Measurements from ENCODE around the gene LRRC2.

The LRRC2 gene

GRCh38 chr3:46498916-46499519 is 67.1 kb downstream of the LRRC2 start:
- Histone ChIP-seq H3K9me2 (replicated peaks; ENCODE audit: insufficient read depth, low read length) (no peaks in the 10 kb centered on the region), H3F3A (ENCODE audit: insufficient read depth, low read length) (no peaks in the 10 kb centered on the region), H3K27me3 (replicated peaks; ENCODE audit: insufficient read depth, low read length) (no peaks in the 10 kb centered on the region), H3K4me3 (ENCODE audit: low read length) (no peak overlapping the region), H4K20me1 (ENCODE audit: insufficient read depth, low read length) (no peaks in the 10 kb centered on the region), H3K27ac (ENCODE audit: low read length) (no peak overlapping the region), H3K9me3 (replicated peaks; ENCODE audit: insufficient read depth, low read length) (no peaks in the 10 kb centered on the region), H3K4me2 (ENCODE audit: low read depth, low read length) (no peak overlapping the region), H3K9ac (ENCODE audit: low read length) (no peak overlapping the region), H3K36me3 (replicated peaks; ENCODE audit: insufficient read depth, low read length) (no peaks in the 10 kb centered on the region), H3K79me2 (ENCODE audit: low read length) (no peaks in the 10 kb centered on the region), H3K4me1 (ENCODE audit: low read length) (peaks cover 20% of the 10 kb centered on the region), H2AFZ (ENCODE audit: low read length) (no peak overlapping the region)
- TF ChIP-seq, protein P1, sequence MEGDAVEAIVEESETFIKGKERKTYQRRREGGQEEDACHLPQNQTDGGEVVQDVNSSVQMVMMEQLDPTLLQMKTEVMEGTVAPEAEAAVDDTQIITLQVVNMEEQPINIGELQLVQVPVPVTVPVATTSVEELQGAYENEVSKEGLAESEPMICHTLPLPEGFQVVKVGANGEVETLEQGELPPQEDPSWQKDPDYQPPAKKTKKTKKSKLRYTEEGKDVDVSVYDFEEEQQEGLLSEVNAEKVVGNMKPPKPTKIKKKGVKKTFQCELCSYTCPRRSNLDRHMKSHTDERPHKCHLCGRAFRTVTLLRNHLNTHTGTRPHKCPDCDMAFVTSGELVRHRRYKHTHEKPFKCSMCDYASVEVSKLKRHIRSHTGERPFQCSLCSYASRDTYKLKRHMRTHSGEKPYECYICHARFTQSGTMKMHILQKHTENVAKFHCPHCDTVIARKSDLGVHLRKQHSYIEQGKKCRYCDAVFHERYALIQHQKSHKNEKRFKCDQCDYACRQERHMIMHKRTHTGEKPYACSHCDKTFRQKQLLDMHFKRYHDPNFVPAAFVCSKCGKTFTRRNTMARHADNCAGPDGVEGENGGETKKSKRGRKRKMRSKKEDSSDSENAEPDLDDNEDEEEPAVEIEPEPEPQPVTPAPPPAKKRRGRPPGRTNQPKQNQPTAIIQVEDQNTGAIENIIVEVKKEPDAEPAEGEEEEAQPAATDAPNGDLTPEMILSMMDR (IDR thresholded peaks at IDR 0.05; ENCODE audit: low read length): no peak
- TF ChIP-seq EZH2phosphoT487 (IDR thresholded peaks at IDR 0.05; ENCODE audit: low read length) (no peak), EZH2 (optimal IDR thresholded peaks at IDR 0.05; ENCODE audit: low read depth, low read length) (no peak)
- no peak for DNase-seq

GRCh38 chr3:46497556-46498265 is 68.4 kb downstream of the LRRC2 start, which contains the start of gene RTP3:
TSS of gene RTP3 (plus strand) at chr3:46497976. CDS start at chr3:46498063, 87 bp downstream.
- no peak for DNase-seq
- Histone ChIP-seq H3F3A (ENCODE audit: insufficient read depth, low read length) (no peaks in the 10 kb centered on the region), H2AFZ (ENCODE audit: low read length) (peak within 1 kb of the TSS; percentile 44; the same call in 1 of the 2 replicates), H3K36me3 (replicated peaks; ENCODE audit: insufficient read depth, low read length) (no peaks in the 10 kb centered on the region), H3K79me2 (ENCODE audit: low read length) (no peaks in the 10 kb centered on the region), H3K9me3 (replicated peaks; ENCODE audit: insufficient read depth, low read length) (no peaks in the 10 kb centered on the region), H3K9me2 (replicated peaks; ENCODE audit: insufficient read depth, low read length) (no peaks in the 10 kb centered on the region), H3K4me3 (ENCODE audit: low read length) (no peak within 1 kb of the TSS), H3K4me2 (ENCODE audit: low read depth, low read length) (no peak within 1 kb of the TSS), H3K9ac (ENCODE audit: low read length) (no peak within 1 kb of the TSS), H3K27me3 (replicated peaks; ENCODE audit: insufficient read depth, low read length) (no peaks in the 10 kb centered on the region), H3K27ac (ENCODE audit: low read length) (no peak within 1 kb of the TSS), H3K4me1 (ENCODE audit: low read length) (peaks cover 28% of the 10 kb centered on the region), H4K20me1 (ENCODE audit: insufficient read depth, low read length) (no peaks in the 10 kb centered on the region)
- TF ChIP-seq EZH2phosphoT487 (IDR thresholded peaks at IDR 0.05; ENCODE audit: low read length) (no peak), EZH2 (optimal IDR thresholded peaks at IDR 0.05; ENCODE audit: low read depth, low read length) (no peak)
- TF ChIP-seq, protein P1 (IDR thresholded peaks at IDR 0.05; ENCODE audit: low read length): no peak

DNA sequence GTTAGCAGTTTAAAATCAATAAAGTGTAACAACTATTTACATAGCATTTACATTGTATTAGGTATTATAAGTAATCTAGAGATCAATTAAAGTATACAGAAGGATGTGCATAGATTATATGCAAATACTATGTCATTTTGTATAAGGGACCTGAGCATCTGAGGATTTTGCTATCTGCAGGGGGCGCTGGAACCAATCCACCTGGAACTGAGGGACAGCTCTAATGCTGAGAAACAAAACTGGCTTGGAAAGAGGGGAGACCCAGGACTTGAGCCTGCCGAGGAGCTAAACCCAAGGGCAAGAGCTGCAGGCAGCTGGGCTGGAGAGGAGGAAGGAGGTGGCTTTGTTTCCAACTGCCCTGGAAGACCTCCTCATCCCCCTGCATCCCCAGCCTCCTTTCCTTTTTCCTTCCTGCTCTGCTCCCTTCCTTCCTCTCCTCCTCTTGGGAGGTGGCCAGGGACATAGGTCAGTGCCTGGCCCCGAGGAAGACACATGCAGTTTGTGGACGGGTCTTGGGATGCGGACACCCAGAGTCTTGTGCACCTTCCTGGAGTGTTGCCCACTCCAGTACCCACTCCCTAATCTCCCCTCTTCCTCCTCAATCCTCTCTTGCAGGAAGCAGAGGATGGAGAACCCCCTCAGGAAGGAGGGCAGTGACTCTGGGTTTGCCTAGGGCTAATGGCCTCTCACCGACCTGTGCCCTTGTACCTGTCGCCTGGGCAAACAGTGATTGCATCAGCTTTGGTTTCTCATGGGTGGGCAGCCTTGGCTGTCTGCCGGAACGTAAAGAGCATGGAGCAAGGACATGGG is 69.2 kb downstream of the LRRC2 start:
- no peaks in the 10 kb centered on the region for H4K20me1 ChIP-seq (ENCODE audit: insufficient read depth, low read length)
- H3K36me3 ChIP-seq (replicated peaks; ENCODE audit: insufficient read depth, low read length): no peaks in the 10 kb centered on the region
- peaks cover 35% of the 10 kb centered on the region for H3K4me1 ChIP-seq (ENCODE audit: low read length)
- no peaks in the 10 kb centered on the region for H3K9me2 ChIP-seq (replicated peaks; ENCODE audit: insufficient read depth, low read length)
- H3K9me3 ChIP-seq (replicated peaks; ENCODE audit: insufficient read depth, low read length): no peaks in the 10 kb centered on the region
- peak overlapping the region; percentile 44; the same call in 1 of the 2 replicates for H2AFZ ChIP-seq (ENCODE audit: low read length)
- no peak overlapping the region for H3K4me2 ChIP-seq (ENCODE audit: low read depth, low read length)
- no peak overlapping the region for H3K4me3 ChIP-seq (ENCODE audit: low read length)
- DNase-seq: peak; percentile 47
- no peaks in the 10 kb centered on the region for H3K27me3 ChIP-seq (replicated peaks; ENCODE audit: insufficient read depth, low read length)
- no peak overlapping the region for H3K27ac ChIP-seq (ENCODE audit: low read length)
- no peaks in the 10 kb centered on the region for H3F3A ChIP-seq (ENCODE audit: insufficient read depth, low read length)
- no peaks in the 10 kb centered on the region for H3K79me2 ChIP-seq (ENCODE audit: low read length)
- no peak overlapping the region for H3K9ac ChIP-seq (ENCODE audit: low read length)
- TF ChIP-seq EZH2phosphoT487 (IDR thresholded peaks at IDR 0.05; ENCODE audit: low read length) (no peak), EZH2 (optimal IDR thresholded peaks at IDR 0.05; ENCODE audit: low read depth, low read length) (no peak)
- TF ChIP-seq, protein P1 (IDR thresholded peaks at IDR 0.05; ENCODE audit: low read length): peak; percentile 68
